WTC11 (cell line): ENCODE measurements around the gene GNA14. TPM values are rescaled to one million over a fixed set of nuclear protein-coding genes. Genes with fewer than 3 reads are reported as not detected.

Source experiments
- ATAC-seq: fragments of 200-7000 bp; cut with Tn5 transposase; 2 replicates; pipeline ENCODE4 v1.10.0; 2021; ENCODE audit warnings: mild to moderate bottlenecking, moderate library complexity
- CTCF ChIA-PET: fragments of 300-600 bp; sonication (Branson Sonifier 250); formaldehyde crosslinking; loops from one replicate; lab custom pipeline; 2021; ENCODE audit warnings: antibody characterized with exemption; lab: Charles Lee
- POLR2A ChIA-PET: fragments of 350-600 bp; sonication (Branson Sonifier 250); formaldehyde crosslinking; loops from one replicate; lab custom pipeline; 2021; ENCODE audit warnings: antibody characterized with exemption; lab: Charles Lee
- DNase-seq: peaks from one replicate; pipeline ENCODE4 v3.0.0; 2021; ENCODE audit warnings: low spot score
- H3K27ac Mint-ChIP-seq: 2 replicates; pipeline ENCODE4 v1.8.0; 2021; ENCODE audit warnings: mixed read lengths
- H3K27me3 Mint-ChIP-seq: 2 replicates; pipeline ENCODE4 v1.8.0; 2021; ENCODE audit warnings: low read depth, mild to moderate bottlenecking, moderate library complexity, mixed read lengths
- H3K36me3 Mint-ChIP-seq: 2 replicates; pipeline ENCODE4 v1.8.0; 2021; ENCODE audit warnings: mixed read lengths
- H3K4me1 Mint-ChIP-seq: 2 replicates; pipeline ENCODE4 v1.8.0; 2022; ENCODE audit warnings: mixed read lengths
- H3K4me3 Mint-ChIP-seq: 2 replicates; pipeline ENCODE4 v1.8.0; 2021; ENCODE audit warnings: mild to moderate bottlenecking, moderate library complexity, mixed read lengths
- H3K9me3 Mint-ChIP-seq: 2 replicates; pipeline ENCODE4 v1.8.0; 2021; ENCODE audit warnings: mixed read lengths
- CBFB ChIP-seq: sonication (generic); formaldehyde crosslinking; IDR thresholded peaks from 2 replicates; pipeline ENCODE4 v1.8.1; 2022; ENCODE audit warnings: mild to moderate bottlenecking, low read depth, missing genetic modification reagents
- E2F4 ChIP-seq: sonication (generic); formaldehyde crosslinking; IDR thresholded peaks from 2 replicates; pipeline ENCODE4 v1.8.1; 2022; ENCODE audit warnings: low read depth, mild to moderate bottlenecking, moderate library complexity, missing genetic modification reagents, borderline replicate concordance
- ERG ChIP-seq: fragments of 250-450 bp; sonication (Bioruptor Pico); IDR thresholded peaks from 2 replicates; pipeline ENCODE4 v1.8.0; 2021; ENCODE audit warnings: mild to moderate bottlenecking
- ESRRA ChIP-seq: sonication (generic); formaldehyde crosslinking; IDR thresholded peaks from 2 replicates; pipeline ENCODE4 v1.8.1; 2022; ENCODE audit warnings: mild to moderate bottlenecking, missing genetic modification reagents, borderline replicate concordance
- ETV6 ChIP-seq: sonication (generic); formaldehyde crosslinking; IDR thresholded peaks from 2 replicates; pipeline ENCODE4 v1.8.1; 2022; ENCODE audit warnings: mild to moderate bottlenecking, missing genetic modification reagents
- FOXJ3 ChIP-seq: sonication (generic); formaldehyde crosslinking; IDR thresholded peaks from 2 replicates; pipeline ENCODE4 v1.9.0; 2021; ENCODE audit warnings: missing genetic modification reagents, mild to moderate bottlenecking, borderline replicate concordance
- FOXP4 ChIP-seq: sonication (generic); formaldehyde crosslinking; IDR thresholded peaks from 2 replicates; pipeline ENCODE4 v1.8.0; 2022; ENCODE audit warnings: mild to moderate bottlenecking, missing genetic modification reagents
- GABPB1 ChIP-seq: sonication (generic); formaldehyde crosslinking; IDR thresholded peaks from 2 replicates; pipeline ENCODE4 v1.8.1; 2023; ENCODE audit warnings: mild to moderate bottlenecking, missing genetic modification reagents
- KAT7 ChIP-seq: sonication (generic); formaldehyde crosslinking; IDR thresholded peaks from 2 replicates; pipeline ENCODE4 v1.8.1; 2023; ENCODE audit warnings: missing genetic modification reagents, mild to moderate bottlenecking, borderline replicate concordance
- MYBL2 ChIP-seq: sonication (generic); formaldehyde crosslinking; IDR thresholded peaks from 2 replicates; pipeline ENCODE4 v1.8.1; 2023; ENCODE audit warnings: mild to moderate bottlenecking, moderate library complexity, missing genetic modification reagents
- NFE2L1 ChIP-seq: sonication (generic); formaldehyde crosslinking; IDR thresholded peaks from 2 replicates; pipeline ENCODE4 v1.8.1; 2023; ENCODE audit warnings: missing genetic modification reagents
- NR2C2 ChIP-seq: sonication (generic); formaldehyde crosslinking; IDR thresholded peaks from 2 replicates; pipeline ENCODE4 v1.8.0; 2022; ENCODE audit warnings: mild to moderate bottlenecking, missing genetic modification reagents
- SMAD3 ChIP-seq: sonication (generic); formaldehyde crosslinking; IDR thresholded peaks from 2 replicates; pipeline ENCODE4 v1.8.0; 2022; ENCODE audit warnings: missing genetic modification reagents, mild to moderate bottlenecking, borderline replicate concordance
- STAT6 ChIP-seq: sonication (generic); formaldehyde crosslinking; conservative IDR thresholded peaks from 2 replicates; pipeline ENCODE4 v1.8.1; 2023; ENCODE audit warnings: mild to moderate bottlenecking, low read depth, missing genetic modification reagents, moderate library complexity
- ZNF263 ChIP-seq: sonication (generic); formaldehyde crosslinking; IDR thresholded peaks from 2 replicates; pipeline ENCODE4 v1.8.1; 2022; ENCODE audit warnings: low read depth, mild to moderate bottlenecking, moderate library complexity, missing genetic modification reagents
- ZNF317 ChIP-seq: sonication (generic); formaldehyde crosslinking; IDR thresholded peaks from 2 replicates; pipeline ENCODE4 v1.8.1; 2023; ENCODE audit warnings: low read depth, mild to moderate bottlenecking, moderate library complexity, missing genetic modification reagents, borderline replicate concordance
- ZNF423 ChIP-seq: fragments of 250-450 bp; sonication (Bioruptor Pico); IDR thresholded peaks from 2 replicates; pipeline ENCODE4 v2.1.2; 2022; ENCODE audit warnings: mild to moderate bottlenecking, moderate library complexity
- ZNF425 ChIP-seq: fragments of 250-450 bp; sonication (Bioruptor Pico); conservative IDR thresholded peaks from 2 replicates; pipeline ENCODE4 v1.9.0; 2021; ENCODE audit warnings: mild to moderate bottlenecking
- total RNA-seq: library from RNA; stranded (reverse); gene quantifications from 3 replicates; pipeline ENCODE4 v1.2.3, GENCODE V29; 2021

The GNA14 gene
- total RNA-seq, 1 experiment from 2014 or later, result 26.7 TPM

- CTCF ChIA-PET, result interaction anchor here (1.1 kb wide), 1 partner anchor 31 kb away, joined by 3 read pairs; no protein-coding TSS in a partner anchor
- Mint-ChIP-seq H3K4me1 (peaks cover 53% of the 10 kb centered on the region), H3K36me3 (peaks cover 3% of the 10 kb centered on the region; the same call in 1 of the 2 replicates), H3K9me3 (peaks cover 7% of the 10 kb centered on the region; the same call in 1 of the 2 replicates), H3K27ac (no peak overlapping the region; the same call in 1 of the 2 replicates), H3K4me3 (no peak overlapping the region), H3K27me3 (no peaks in the 10 kb centered on the region)
- POLR2A ChIA-PET, result no interaction called here
- DNase-seq (no peak), ATAC-seq (no peak)
- no peak for TF ChIP-seq STAT6
- no peak for TF ChIP-seq ZNF263
- no peak for TF ChIP-seq ETV6
- TF ChIP-seq CBFB (CRISPR knock-in tag), result no peak
Measured at GRCh38 chr9:77464661-77465060, 183.5 kb downstream of the GNA14 start.

- ATAC-seq (no peak), DNase-seq (no peak)
- no peak overlapping the region; the same call in 1 of the 2 replicates for H3K27ac Mint-ChIP-seq
- CTCF ChIA-PET, result interaction anchor here (1.9 kb wide), 1 partner anchor 30 kb away, joined by 6 read pairs; no protein-coding TSS in a partner anchor
- peaks cover 57% of the 10 kb centered on the region for H3K4me1 Mint-ChIP-seq
- H3K9me3 Mint-ChIP-seq, result peaks cover 7% of the 10 kb centered on the region; the same call in 1 of the 2 replicates
- H3K4me3 Mint-ChIP-seq, result no peak overlapping the region
- H3K27me3 Mint-ChIP-seq, result no peaks in the 10 kb centered on the region
- POLR2A ChIA-PET, result no interaction called here
- TF ChIP-seq KAT7, result no peak
- no peak for TF ChIP-seq NR2C2 (CRISPR knock-in tag)
- no peak for TF ChIP-seq ESRRA (CRISPR knock-in tag)
- H3K36me3 Mint-ChIP-seq, result peaks cover 3% of the 10 kb centered on the region; the same call in 1 of the 2 replicates
Measured at GRCh38 chr9:77463151-77463550, 185.0 kb downstream of the GNA14 start.

- peak; percentile 22 for DNase-seq
- H3K36me3 Mint-ChIP-seq, result peaks cover 3% of the 10 kb centered on the region; the same call in 1 of the 2 replicates
- TF ChIP-seq ZNF425 (CRISPR knock-in tag), result no peak
- TF ChIP-seq SMAD3 (CRISPR knock-in tag), result no peak
- TF ChIP-seq ZNF317 (CRISPR knock-in tag), result no peak
- no peak for TF ChIP-seq ZNF423
- TF ChIP-seq ERG (CRISPR knock-in tag), result no peak
- POLR2A ChIA-PET, result no interaction called here
- ATAC-seq, result peak; percentile 14
- H3K27me3 Mint-ChIP-seq, result no peaks in the 10 kb centered on the region
- H3K27ac Mint-ChIP-seq, result peak overlapping the region; percentile 78
- H3K4me3 Mint-ChIP-seq, result no peak overlapping the region
- peaks cover 61% of the 10 kb centered on the region for H3K4me1 Mint-ChIP-seq
- CTCF ChIA-PET, result interaction anchor here (0.9 to 7.2 kb wide), 5 partner anchors 22 to 289 kb away, joined by 5 to 80 read pairs (median 6); partner anchors contain the start of gene GNA14
- peaks cover 7% of the 10 kb centered on the region; the same call in 1 of the 2 replicates for H3K9me3 Mint-ChIP-seq
Measured at GRCh38 chr9:77462066-77462465, 186.1 kb downstream of the GNA14 start.

- DNase-seq, result no peak
- no peak for TF ChIP-seq ETV6
- TF ChIP-seq FOXP4 (CRISPR knock-in tag), result no peak
- TF ChIP-seq MYBL2, result no peak
- TF ChIP-seq E2F4 (CRISPR knock-in tag), result no peak
- TF ChIP-seq GABPB1, result no peak
- TF ChIP-seq FOXJ3 (CRISPR knock-in tag), result no peak
- TF ChIP-seq ZNF423, result peak; percentile 97
- no peak for TF ChIP-seq NFE2L1 (CRISPR knock-in tag)
- no peak for ATAC-seq
- Mint-ChIP-seq H3K4me3 (no peak overlapping the region), H3K36me3 (peaks cover 1% of the 10 kb centered on the region; the same call in 1 of the 2 replicates), H3K27ac (no peak overlapping the region), H3K4me1 (peaks cover 58% of the 10 kb centered on the region), H3K9me3 (peaks cover 6% of the 10 kb centered on the region; the same call in 1 of the 2 replicates), H3K27me3 (no peaks in the 10 kb centered on the region)
- ChIA-PET CTCF (interaction anchor here (1.4 to 7.2 kb wide), 5 partner anchors 21 to 213 kb away, joined by 4 to 80 read pairs (median 6); partner anchors contain the start of gene GNA14), POLR2A (no interaction called here)
Measured at GRCh38 chr9:77460938-77461337, 187.2 kb downstream of the GNA14 start.
